GM19023 (cell line): Measurements from ENCODE around the gene NDUFA7.
"Not testable (repeated sequence)": the region's sequence is repeated elsewhere in the genome, so short reads cannot be mapped to it uniquely, and the experiment has no call there.

ENCODE experiments used
- ATAC-seq: cut with Tn5 transposase; IDR thresholded peaks from one replicate; pipeline ENCODE4 v1.9.1; 2021; ENCODE audit warnings: mild to moderate bottlenecking, moderate library complexity; ENCODE audit not compliant: unreplicated experiment

Gene NDUFA7

GRCh38 chr19:8321067-8321985 lies at the start of gene NDUFA7, which contains the start of gene RPS28:
TSS of gene NDUFA7 (minus strand) at chr19:8321375. CDS start at chr19:8321358, 17 bp downstream.
TSS of gene RPS28 (plus strand) at chr19:8321496. CDS start at chr19:8321531, 35 bp downstream.
- ATAC-seq = peak; percentile 84

- no peak for ATAC-seq
Observed at GRCh38 chr19:8370176-8371010, 49.2 kb upstream of the NDUFA7 start.

DNA sequence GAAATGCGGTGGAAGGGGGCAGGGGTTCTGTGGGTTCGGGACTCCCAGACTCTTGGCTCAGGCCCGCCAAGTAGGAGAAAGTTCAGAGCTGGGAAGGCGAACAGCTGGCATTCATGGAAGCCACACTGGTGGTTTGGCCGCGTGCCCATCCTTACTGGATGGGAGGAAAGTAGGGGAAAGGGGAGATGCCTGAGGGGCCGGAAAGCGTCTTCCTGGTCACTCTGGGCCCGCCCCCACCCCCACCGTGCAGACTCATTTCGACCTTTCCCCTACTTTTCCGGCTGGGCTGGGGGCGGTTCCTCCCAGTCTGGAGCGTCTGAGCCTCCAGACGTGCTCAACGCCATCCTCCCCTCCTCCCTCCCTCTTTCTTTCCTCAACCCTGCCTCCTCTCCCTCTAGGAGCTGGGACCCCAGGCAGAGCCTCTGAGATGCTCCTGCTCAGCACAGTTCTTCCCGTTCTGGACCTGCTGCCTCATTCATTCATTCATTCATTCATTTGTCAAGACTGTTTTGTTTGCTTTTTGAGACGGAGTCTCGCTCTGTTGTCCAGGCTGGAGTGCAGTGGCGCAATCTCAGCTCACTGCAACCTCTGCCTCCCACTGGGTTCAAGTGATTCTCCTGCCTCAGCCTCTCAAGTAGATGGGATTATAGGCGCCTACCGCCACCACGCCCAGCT lies 46.3 kb upstream of the NDUFA7 start:
- ATAC-seq = no peak

DNA sequence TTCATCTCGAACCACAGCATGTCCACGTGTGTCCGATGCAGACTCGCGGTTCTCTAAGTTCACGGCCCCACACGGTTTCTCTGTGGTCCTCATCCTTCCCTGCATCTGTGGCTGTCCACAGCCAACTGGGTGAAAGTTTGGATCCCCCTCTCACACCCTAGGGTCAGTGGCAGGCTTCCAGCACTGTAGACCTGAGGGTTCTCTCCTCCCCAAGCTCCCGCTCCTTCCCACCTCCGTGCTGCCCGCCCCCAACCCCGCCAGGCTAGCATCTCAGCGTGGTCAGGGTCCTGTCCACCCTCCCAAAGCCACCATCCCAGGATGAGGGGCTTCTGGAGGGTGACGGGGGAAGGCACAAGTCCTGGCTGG lies 45.8 kb upstream of the NDUFA7 start:
- ATAC-seq = no peak

DNA sequence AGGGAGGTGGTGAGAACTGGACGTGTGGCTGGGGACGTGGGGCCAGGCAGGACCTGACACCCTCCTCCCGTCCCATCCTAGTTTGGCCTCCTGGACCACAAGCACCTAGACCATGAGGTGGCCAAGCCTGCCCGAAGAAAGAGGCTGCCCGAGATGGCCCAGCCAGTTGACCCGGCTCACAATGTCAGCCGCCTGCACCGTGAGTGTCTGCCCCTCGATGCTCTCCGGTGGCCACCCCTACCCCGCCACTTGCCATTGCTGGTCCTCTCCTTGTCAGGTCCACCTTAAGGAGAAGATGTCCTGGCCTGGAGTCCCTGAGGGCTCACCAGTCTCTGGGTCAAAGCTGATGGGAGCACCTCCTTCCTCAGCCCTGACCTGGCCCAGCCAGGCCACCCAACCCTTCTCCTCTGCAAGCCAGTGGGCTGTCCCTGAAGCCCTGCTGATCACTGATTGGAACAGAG lies 45.0 kb upstream of the NDUFA7 start:
- no peak for ATAC-seq

- no peak for ATAC-seq
Observed at GRCh38 chr19:8363803-8364771, 42.9 kb upstream of the NDUFA7 start, which contains the start of gene ANGPTL4. TSS of gene ANGPTL4 (plus strand) at chr19:8364155. CDS start at chr19:8364322, 167 bp downstream.

DNA sequence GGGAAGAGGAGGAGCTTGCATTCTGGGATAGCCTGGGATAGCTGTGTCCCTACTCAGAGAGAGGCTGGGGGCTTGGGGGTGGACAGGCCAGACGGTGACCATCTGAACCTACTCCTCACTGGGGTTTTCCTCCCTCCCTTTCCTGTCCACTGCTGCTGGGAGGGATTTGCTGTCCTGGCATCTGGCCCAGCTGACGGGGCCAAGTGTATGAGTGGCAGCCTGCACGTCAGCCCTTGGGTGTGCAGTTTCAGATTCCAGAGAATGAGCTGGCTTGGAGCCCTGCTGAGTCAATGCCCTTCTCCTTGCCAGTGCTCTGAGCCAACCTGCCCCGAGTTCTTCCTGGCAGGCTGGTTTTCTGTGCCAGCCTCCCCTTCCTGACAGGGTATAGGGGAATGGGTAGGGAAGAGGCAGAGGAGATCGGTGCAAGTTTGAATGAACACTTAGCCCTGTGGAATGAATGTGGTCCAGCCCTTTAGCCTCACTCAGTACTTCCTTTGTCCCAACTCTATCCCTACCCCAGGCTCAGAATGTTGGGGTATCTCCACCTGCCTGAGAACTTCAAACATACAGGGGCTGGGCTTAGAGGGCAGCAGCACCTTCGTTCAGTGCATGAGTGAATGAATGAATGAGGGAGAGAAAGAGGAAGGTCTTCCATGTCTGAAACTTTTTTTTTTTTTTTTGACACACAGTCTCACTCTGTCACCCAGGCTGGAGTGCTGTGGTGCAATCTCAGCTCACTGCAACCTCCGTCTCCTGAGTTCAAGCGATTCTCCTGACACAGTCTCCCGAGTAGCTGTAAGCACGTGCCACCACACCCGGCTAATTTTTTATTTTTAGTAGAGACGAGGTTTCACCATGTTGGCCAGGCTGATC lies 41.0 kb upstream of the NDUFA7 start:
- ATAC-seq = no peak

- no peak for ATAC-seq
Observed at GRCh38 chr19:8360196-8360595, 39.0 kb upstream of the NDUFA7 start.

- ATAC-seq = no peak
Observed at GRCh38 chr19:8358948-8359347, 37.8 kb upstream of the NDUFA7 start.

GRCh38 chr19:8357007-8357521 lies 35.9 kb upstream of the NDUFA7 start:
- ATAC-seq = no peak

DNA sequence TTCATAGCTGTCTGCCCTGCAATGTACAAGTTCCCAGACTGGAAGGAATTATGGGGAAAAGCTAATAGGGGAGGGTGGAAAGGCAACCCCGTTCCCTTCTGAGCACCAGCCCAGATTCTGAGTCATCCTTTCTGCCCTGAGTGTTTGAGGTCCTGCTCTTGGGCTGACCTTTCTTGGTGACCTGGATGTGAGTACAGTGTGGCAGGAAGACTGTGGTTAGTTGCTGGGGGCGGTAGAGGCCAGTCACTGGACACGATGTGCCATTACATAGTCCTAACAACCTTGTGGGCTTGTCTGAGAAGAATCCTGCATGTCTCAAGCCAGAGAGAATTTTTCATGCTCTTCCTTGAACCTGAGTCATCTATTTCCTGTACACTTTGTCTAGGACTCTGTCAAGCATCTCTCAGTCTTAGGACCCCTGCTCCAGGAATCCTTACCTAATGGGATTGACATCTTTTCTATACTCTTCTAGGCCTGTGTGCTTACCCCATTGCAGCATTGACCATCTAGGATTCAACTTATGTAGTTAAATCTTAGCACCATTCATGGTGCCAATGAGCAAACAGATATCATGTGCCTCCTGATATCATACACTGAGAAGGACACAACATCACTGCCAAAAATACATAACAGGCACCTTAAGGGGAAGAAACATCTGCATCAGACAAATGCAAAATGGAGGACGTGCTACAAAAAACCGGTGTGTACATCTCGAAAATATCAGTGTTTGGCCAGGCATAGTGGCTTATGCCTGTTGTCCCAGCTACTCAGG lies 34.6 kb upstream of the NDUFA7 start:
- no peak for ATAC-seq

- not testable (repeated sequence) for ATAC-seq
Observed at GRCh38 chr19:8352845-8353244, 31.7 kb upstream of the NDUFA7 start.

GRCh38 chr19:8352134-8352827 lies 31.1 kb upstream of the NDUFA7 start:
- no peak for ATAC-seq

DNA sequence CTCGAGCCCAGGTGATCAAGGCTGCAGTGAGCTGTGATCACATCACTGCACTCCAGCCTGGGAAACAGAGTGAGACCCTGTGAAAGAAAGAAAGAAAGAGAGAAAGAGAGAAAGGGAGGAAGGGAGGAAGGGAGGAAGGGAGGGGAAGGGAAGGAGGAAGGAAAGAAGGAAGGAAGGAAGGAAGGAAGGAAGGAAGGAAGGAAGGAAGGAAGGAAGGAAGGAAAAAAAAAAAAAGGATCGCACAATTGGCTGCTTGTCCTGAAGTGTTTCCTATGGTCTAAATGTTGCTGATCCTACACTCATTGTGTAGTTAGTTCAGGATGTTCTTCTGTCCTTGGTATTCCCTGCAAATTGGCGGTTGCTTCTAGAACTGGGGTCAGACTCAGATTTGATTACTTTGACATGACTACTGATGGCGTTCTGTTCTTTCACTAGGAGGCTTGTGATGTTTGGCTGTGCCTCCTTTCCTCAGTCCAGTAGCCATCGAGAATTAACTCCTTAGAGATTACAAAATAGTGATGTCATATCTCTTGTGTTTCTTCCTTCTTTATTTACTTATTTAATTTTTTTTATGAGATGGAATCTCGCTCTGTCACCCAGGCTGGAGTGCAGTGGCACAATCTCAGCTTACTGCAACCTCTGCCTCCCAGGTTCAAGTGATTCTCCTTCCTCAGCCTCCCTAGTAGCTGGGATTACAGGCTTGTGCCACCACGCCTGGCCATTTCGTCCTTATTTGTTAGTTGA lies 28.6 kb upstream of the NDUFA7 start:
- ATAC-seq = not testable (repeated sequence)

GRCh38 chr19:8343483-8343844 lies 22.3 kb upstream of the NDUFA7 start:
- no peak for ATAC-seq

DNA sequence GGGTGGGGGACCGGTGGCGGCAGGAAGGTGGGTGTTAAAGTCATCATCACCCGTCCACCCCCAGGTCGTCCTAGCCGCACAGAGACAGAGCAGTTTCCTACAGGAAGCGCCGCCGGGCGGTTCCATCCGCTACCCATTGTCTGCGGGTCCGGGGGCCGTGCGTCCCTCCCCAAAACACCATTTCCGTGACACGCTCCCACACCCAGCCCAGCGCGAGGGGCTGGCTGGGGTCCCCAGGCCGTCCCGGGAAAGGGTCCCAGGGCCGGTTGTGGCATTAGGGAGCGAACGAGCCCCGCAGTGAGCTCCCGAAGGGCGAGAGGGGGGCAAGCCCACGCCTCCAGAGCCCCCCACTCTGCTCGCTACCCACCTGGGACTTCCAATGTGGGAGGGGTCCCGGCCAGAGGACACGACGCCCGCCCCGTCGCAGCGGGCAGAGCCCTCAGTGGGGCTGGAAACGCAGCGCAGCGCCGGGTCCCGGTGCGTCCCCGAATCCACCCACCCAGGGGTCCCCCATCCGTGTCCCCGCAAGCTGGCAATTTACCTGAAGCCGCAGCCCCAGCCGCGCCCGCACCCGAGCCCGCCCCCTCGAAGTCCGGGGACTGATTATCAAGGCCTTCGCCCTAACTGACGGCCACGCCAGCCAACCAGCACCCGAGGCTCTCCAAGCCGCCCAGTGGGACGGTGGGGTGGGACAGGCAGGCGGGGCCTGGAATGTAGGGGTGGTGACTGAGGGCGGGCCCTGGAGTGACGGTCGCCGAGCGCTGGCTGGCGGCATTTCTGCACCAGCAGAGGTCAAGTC lies 21.7 kb upstream of the NDUFA7 start, which contains the start of gene KANK3:
KANK3 (minus strand) TSS at position 579 of the 799 bp plus-strand sequence. CDS start 5,434 bp downstream, outside the sequence.
- ATAC-seq = peak; percentile 88
